Measurements from ENCODE around the gene ZNF835.

DNA sequence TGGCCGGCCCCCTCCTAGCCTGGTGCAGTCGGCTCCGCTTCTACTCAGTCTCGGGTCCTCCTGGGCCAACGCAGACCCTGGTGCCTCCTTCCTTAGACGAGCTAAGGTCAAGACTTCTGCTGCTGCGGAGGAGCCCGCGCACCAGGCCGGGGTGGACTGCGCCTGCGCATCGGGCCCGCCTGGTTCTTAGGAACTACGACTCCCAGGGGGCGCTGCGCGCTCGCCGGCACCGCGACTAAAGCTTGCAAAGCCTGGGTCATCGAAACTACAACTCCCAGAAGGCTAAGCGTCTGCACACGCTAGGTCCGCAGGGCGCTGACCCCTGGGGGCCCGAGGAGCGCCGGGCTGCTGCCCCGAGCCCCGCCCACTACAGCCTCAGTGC is at the start of gene ZNF835:
- TF ChIP-seq CTCF (IDR thresholded peaks at IDR 0.05) (no peak), USF2 (IDR thresholded peaks at IDR 0.05; ENCODE audit: borderline replicate concordance, low read depth, low read length) (no peak), RCOR1 (IDR thresholded peaks at IDR 0.05; ENCODE audit: low read length) (no peak)

Data from SK-N-SH (cell line).